Measurements from ENCODE around the gene CCDC198.

Gene CCDC198

GRCh38 chr14:57493467-57494181, at the start of gene CCDC198:
Gene CCDC198, minus strand, starts transcription at chr14:57493857. Its CDS starts 142 bp downstream, at chr14:57493715.
- DNase-seq, result no peak

GRCh38 chr14:57533214-57533613, 39.6 kb upstream of the CCDC198 start:
- DNase-seq, result no peak

GRCh38 chr14:57530571-57530970, 36.9 kb upstream of the CCDC198 start:
- no peak for DNase-seq

GRCh38 chr14:57526942-57527341, 33.3 kb upstream of the CCDC198 start:
- no peak for DNase-seq

GRCh38 chr14:57519043-57519442, 25.4 kb upstream of the CCDC198 start:
- DNase-seq, result no peak

- no peak for DNase-seq
These were observed 18.6 kb upstream of the CCDC198 start for GRCh38 chr14:57512220-57512619.

- no peak for DNase-seq
These were observed 15.1 kb upstream of the CCDC198 start for GRCh38 chr14:57508756-57509155.

GRCh38 chr14:57502586-57503254, 9.1 kb upstream of the CCDC198 start:
- DNase-seq, result no peak

- DNase-seq, result no peak
These were observed 7.4 kb upstream of the CCDC198 start for GRCh38 chr14:57501039-57501557.

- DNase-seq, result no peak
These were observed 5.0 kb upstream of the CCDC198 start for GRCh38 chr14:57498659-57499058.

- DNase-seq, result no peak
These were observed 4.4 kb upstream of the CCDC198 start for GRCh38 chr14:57498035-57498434.

GRCh38 chr14:57495416-57495815, 1.8 kb upstream of the CCDC198 start:
- no peak for DNase-seq

GRCh38 chr14:57492859-57493258, 798 bp downstream of the CCDC198 start:
- DNase-seq, result no peak

GRCh38 chr14:57491640-57492039, 2.0 kb downstream of the CCDC198 start:
- no peak for DNase-seq

- no peak for DNase-seq
These were observed 5.9 kb downstream of the CCDC198 start for GRCh38 chr14:57487771-57488170.

GRCh38 chr14:57486767-57487379, 6.8 kb downstream of the CCDC198 start:
- no peak for DNase-seq

- DNase-seq, result no peak
These were observed 8.0 kb downstream of the CCDC198 start for GRCh38 chr14:57485635-57486034.

- no peak for DNase-seq
These were observed 11.5 kb downstream of the CCDC198 start for GRCh38 chr14:57482120-57482519.

- no peak for DNase-seq
These were observed 13.6 kb downstream of the CCDC198 start for GRCh38 chr14:57480051-57480450.

- DNase-seq, result no peak
These were observed 14.5 kb downstream of the CCDC198 start for GRCh38 chr14:57479197-57479596.

- DNase-seq, result no peak
These were observed 15.6 kb downstream of the CCDC198 start for GRCh38 chr14:57478050-57478449.

GRCh38 chr14:57470909-57471308, 22.7 kb downstream of the CCDC198 start:
- no peak for DNase-seq

GRCh38 chr14:57464008-57464730, 29.5 kb downstream of the CCDC198 start:
- DNase-seq, result no peak

Measured in activated naive CD4-positive, alpha-beta T cell treated with Interleukin-2 at 50 U/mL for 16 hours (primary cell).